HTERT RPE-1 (cell line): Measurements from ENCODE around the gene PRM1.

Experiments used
- in situ Hi-C: fragments of 300-500 bp; cut with MboI; formaldehyde crosslinking; loops from 4 replicates; pipeline ENCODE4 v1.14.3; 2020; ENCODE audit warnings: low sequenced_read_pairs

PRM1 gene

DNA sequence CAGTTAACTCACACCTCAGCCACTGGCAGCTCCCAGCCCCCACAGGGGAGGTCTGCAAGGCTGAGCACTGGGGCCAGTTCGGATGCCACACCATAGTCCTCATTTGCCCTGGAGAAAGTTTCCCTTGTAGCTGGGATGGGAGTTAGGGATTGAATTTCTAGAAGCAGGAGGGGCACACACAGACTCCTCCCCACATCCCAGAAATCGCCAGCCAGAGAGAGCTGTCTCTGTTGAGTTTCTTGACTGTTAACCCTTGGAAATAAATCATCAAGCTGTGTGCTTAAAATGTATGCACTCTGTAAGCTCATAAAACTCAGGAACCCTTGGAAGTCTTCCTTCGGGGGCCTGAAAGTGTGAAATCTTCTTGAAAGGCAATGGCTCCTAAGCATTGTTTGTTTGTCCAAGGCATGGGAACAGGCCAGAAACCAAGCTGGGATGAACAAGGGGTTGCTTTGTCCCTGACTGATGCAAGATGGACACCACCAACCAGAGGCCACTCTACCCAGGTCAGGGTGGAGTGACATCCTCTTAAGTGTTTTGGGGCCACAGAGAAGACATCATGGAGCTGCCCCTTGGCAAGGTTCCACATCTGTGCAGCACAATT lies 7.3 kb downstream of the PRM1 start:
- in situ Hi-C loops, result no loop called here

DNA sequence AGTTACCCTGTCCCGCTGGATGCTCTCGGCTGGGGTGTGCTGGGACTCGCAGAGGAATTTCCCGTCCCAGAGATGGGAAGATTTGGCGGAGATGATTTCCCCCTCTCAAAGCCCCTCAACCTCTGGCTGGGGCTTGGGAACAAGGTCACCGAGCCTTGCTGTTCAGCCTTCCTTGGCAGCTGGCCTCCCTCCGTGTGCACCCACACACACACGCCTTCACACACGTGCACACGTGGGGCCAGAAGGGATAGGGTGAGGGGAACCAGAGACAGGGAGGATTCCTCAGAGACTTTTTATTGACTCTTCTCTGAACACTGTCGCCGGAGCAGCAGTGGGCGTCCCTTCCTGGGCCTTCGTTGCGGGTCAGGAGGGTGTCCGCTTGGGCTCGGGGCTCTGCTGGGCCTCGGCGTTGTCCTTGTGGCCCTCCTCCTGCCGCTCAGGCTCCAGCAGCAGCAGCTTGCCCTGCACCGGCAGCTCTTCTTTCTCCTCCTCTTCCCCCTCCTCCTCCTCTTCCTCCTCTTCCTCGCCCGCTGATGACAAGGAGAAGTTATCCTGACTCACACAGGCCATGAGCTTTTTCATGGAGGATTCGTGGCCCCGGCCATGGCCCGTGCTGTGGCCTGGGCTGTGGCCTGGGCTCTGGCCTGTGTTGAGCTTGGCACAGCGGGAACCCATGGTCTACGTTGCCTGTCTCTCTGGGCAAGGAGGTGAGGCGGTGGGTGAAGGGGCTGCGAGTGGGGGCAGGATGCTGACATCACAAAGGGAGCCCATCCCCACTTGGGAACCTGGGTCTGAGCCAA lies 8.0 kb downstream of the PRM1 start, which contains the start of gene PRM3:
Gene PRM3, minus strand, starts transcription at position 709 of the 800 bp plus-strand sequence. Its CDS starts 34 bp downstream, at position 675.
- in situ Hi-C loops, result no loop called here

DNA sequence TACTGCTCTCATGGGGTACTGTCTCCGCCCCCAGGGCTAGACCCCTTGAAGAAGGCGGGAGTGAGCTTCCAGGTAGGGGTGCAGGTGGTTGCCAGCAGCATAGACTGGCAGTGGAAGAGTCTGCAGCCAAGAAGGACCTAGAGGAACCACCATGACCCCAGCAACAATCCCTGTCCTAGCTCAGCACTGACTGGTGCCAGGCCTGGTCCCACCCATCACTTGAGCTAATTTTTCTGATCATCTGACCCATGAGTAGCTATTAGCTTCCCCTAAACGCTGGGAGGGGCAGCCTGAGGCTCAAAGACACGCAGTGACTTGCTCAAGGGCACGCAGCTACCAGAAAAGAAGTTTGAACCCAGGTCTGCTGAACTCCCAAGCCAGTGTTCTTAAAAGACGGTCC lies 8.6 kb downstream of the PRM1 start:
- in situ Hi-C loops, result no loop called here

GRCh38 chr16:11271610-11272009 lies 9.5 kb downstream of the PRM1 start:
- in situ Hi-C loops, result no loop called here

GRCh38 chr16:11270602-11271162 lies 10.4 kb downstream of the PRM1 start:
- in situ Hi-C loops, result no loop called here

GRCh38 chr16:11268921-11269375 lies 12.2 kb downstream of the PRM1 start, which contains the start of gene TNP2:
TSS of gene TNP2 (minus strand) at chr16:11269325. CDS start at chr16:11269262, 63 bp downstream.
- in situ Hi-C loops, result no loop called here

DNA sequence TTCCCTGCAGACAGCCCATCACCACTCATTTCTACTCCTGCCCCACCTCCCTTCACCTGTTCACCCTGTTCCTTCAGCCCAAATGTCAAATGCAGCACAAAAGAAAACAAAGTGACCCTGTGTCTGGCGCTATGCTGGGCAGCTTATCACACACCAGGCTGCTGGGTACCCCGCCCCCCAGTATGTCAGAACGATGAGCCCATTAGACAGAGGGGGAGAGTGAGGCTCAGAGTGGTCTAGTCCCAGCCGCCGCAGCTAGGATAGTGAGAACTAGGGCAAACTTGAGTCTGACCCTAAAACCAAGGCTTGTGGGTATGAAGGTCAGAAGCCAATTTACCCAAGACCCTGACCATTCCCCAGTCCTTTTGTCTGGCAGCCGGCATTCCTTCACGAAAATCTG lies 16.0 kb downstream of the PRM1 start:
- in situ Hi-C loops, result no loop called here

- in situ Hi-C loops, result no loop called here
These were observed 16.8 kb downstream of the PRM1 start for GRCh38 chr16:11264155-11264832.

DNA sequence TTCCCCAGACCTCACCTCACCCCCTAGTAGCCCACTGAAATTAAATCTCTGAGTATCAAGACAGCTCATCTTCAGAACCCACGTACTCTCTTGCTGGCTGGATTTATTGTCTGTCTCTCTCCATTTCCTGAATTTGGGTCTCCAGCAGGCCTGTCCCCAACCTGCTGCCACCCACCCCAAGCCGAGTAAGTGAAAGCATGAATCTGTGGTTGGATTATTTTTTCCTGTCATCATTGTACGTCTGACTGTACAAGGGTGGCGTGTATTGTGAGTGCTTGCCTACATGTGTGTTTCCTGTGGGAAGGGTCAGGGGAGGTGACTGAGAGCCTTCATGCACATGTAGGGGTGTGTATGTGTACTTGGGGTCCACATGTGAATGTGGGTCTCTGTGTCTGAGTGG lies 17.4 kb downstream of the PRM1 start:
- in situ Hi-C loops, result no loop called here

DNA sequence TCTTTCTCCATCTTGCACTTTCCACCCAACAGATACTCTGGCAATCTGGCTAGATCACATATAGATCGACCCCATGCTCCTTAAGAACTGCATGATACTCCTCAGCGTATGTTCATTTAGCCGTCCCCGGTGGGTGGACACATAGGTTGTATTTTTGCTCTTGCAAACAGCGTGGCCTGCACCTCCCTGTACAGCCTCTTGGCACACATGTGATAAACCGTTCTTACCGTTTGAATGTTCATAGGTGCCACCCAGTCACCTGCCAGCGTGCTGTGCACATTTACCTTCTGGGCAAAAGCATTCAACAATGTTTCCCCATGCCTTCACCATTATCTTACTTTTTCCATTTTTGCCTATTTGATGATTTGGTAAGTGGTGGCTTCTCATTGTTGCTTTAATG lies 18.2 kb downstream of the PRM1 start:
- in situ Hi-C loops, result no loop called here

- in situ Hi-C loops, result no loop called here
These were observed 20.5 kb downstream of the PRM1 start for GRCh38 chr16:11260596-11260966.

DNA sequence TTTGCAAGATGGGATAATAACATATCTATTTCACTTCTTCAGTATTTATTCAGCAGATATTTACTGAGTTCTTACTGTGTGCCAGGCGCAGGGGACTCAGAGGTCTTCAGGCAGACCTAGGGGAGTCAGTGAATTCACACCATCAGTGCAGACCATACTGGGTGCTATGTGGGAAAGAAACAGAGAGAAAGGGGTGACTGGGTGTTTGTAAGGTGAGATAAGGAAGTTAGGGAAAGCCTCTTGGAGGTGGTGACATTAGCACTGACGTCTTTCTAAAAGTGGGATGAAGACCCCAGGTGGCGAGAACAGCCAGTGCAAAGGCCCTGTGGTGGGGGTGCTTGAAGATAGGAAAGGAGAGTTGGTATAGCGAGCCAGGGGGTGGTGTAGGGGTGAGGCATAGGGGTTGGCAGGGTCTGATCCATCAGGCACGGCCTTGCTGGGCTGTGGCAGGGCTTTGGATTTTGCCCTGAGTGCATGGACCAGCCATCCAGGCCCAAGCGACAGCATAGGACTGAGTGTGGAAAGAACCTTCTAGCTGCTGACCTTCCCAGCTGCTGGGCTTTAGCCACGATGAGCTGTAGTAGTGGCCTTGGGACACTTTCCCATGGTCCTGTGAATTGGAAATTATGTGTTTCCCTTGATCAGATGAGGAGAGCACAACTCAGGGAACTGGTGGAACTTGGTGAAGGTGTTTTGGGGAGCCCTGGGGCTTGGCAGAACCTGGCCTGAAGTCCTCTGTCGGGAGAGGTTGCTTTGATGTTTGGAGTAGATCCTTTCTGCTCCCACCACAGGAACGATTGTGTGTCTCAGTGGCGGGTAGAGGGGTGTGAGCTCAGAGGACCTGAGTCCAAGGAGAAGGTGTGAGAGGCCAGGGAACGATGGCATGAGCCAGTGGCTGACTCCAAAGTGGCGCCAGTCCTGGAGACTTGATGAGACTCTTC lies 21.2 kb downstream of the PRM1 start:
- in situ Hi-C loops, result no loop called here

DNA sequence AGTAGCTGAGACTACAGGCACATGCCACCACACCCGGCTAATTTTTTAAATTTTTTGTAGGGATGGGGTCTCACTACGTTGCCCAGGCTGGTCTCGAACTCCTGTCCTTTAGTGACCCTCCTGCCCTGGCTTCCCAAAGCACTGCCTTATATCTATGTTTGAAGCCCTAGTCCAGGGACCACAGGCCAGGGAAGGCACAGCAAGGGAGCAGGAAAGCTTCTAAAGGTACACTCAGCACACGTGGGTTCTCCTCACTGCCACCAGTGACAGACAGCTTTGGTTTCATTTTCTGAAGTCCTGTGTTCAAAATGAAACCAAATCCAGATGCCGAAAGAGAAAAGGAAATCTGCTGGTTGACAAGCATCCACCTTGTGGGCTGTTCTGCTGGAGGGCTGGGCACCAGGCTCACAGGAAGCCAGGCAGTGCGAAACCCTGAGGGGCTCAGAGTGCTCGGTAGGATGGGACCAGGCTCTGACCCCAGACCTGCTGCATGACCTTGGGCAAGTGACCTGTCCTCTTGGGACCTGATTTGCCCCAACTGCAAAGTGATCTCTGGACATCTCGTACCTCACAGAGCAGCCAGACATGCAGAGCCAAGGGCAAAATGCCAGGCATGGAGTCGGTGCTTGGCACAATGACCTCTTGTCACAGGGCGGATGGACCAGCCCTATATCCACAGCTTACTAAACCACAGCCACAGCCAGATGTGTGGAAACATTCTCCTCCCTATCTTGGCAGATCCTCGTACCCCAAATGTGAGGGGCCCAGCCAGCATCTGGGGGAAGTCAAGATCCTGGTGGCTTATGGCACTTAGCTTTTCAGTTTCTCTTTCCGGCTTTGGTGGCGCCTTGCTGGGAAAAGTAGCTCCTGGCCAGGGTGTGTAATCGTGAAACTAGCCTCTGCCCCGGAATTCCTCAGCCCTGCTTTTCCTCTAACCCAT lies 22.3 kb downstream of the PRM1 start:
- in situ Hi-C loops, result no loop called here

DNA sequence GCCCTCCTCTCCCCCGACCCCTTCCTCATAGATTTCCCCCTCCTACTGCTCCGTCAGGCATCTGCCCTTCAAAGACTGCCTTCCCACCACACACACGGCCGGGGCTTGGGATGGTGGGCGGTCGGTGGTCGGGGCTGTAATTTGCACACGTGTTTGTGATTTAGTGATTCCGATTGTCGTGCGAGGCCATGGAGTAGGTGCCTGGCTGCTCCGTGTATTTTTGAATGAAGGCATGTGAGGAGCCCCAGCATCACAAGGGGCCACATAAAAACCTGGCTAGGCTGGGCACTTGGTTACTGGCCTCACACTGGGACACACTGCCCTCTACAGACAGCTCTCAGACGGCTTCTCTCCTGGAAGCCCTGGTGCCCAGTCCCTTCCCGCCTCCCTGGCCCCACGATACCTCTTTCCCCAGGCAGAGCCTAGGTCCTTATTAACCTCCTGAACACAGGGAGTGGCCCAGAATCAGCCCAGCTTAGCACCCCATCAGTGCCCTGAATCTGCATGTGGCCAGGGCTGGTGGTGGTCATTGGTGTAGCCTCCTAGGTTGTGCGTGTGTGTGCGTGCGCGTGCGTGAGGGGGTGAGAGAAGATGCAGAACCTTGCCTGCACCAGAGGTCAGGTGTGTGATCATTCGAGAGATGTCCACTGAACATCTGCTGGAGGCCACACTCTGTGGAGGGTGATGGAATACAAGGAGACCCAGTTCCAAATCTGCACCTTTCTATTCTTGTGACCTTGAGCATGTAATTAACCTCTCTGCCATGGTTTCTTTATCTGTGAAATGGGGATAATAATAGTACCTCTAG lies 23.8 kb downstream of the PRM1 start:
- in situ Hi-C loops, result no loop called here

GRCh38 chr16:11256661-11257130 lies 24.4 kb downstream of the PRM1 start:
- in situ Hi-C loops, result no loop called here

- in situ Hi-C loops, result no loop called here
These were observed 25.1 kb downstream of the PRM1 start, which contains the start of gene SOCS1 for GRCh38 chr16:11255737-11256660. TSS of gene SOCS1 (minus strand) at chr16:11256204. CDS start at chr16:11255478, 726 bp downstream.
